Prostate gland (tissue), 2 donors: ENCODE data around the gene ENTPD8.

Experiments
- POLR2AphosphoS5 ChIP-seq: sonication (generic); formaldehyde crosslinking; IDR thresholded peaks from one replicate; pipeline ENCODE4 v1.6.1; 2017; ENCODE audit warnings: antibody characterized with exemption
- TF ChIP-seq, protein P1 (sequence below), 4 experiments: fragments of 200-600 bp in 2 of 4; fragments of 450-650 bp in 2 of 4; sonication (generic) in 2 of 4; IDR thresholded peaks; 1 replicate in 3 of 4; 2 replicates in 1 of 4; pipeline ENCODE4 v1.5.1; 2016 to 2019; ENCODE audit warnings: antibody characterized with exemption in 4 of 4, mild to moderate bottlenecking in 2 of 4, moderate library complexity in 2 of 4

DNA sequence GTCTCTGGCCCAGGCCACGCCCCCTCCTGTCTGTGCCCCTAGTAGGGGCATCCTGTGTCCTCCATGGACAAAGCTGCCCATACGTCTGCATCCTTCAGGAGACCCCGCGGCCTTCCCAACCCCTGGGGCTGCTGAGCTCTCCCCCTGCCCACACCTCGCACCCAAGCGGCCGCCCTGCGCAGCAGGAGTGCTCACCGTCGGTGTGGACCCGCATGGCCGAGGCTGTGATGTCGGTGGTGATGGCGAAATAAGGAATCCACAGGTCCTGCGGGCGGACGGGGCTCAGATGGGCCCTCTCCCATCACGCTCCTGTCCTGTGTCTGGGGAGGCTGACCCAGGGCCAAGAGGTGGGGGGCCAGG lies 22.8 kb upstream of the ENTPD8 start:
- TF ChIP-seq, protein P1, sequence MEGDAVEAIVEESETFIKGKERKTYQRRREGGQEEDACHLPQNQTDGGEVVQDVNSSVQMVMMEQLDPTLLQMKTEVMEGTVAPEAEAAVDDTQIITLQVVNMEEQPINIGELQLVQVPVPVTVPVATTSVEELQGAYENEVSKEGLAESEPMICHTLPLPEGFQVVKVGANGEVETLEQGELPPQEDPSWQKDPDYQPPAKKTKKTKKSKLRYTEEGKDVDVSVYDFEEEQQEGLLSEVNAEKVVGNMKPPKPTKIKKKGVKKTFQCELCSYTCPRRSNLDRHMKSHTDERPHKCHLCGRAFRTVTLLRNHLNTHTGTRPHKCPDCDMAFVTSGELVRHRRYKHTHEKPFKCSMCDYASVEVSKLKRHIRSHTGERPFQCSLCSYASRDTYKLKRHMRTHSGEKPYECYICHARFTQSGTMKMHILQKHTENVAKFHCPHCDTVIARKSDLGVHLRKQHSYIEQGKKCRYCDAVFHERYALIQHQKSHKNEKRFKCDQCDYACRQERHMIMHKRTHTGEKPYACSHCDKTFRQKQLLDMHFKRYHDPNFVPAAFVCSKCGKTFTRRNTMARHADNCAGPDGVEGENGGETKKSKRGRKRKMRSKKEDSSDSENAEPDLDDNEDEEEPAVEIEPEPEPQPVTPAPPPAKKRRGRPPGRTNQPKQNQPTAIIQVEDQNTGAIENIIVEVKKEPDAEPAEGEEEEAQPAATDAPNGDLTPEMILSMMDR (IDR thresholded peaks at IDR 0.05) = no peak
- TF ChIP-seq POLR2AphosphoS5 = no peak
